ENCODE measurements around the gene SLC1A7.

DNA sequence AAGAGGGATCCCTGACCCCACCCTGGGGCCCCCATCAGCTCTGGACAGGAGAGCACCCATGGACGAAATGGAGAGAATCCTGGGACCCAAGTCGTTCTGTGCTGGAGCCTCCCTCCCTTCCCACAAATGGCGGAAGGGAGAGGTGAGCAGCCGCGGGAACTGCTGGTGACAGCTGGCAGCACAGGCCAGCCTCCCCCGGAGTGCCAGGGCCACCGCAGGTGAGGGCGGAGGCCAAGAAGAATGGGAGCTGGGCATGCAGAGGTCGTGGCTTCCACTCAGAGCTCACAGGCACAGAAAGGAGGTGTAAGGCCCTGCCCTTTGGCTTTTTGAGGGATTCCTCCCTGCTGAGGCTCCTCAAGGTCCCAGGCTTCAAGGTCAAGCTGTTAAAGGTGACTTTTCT, 24.6 kb downstream of the SLC1A7 start:
- TF ChIP-seq, protein P1, sequence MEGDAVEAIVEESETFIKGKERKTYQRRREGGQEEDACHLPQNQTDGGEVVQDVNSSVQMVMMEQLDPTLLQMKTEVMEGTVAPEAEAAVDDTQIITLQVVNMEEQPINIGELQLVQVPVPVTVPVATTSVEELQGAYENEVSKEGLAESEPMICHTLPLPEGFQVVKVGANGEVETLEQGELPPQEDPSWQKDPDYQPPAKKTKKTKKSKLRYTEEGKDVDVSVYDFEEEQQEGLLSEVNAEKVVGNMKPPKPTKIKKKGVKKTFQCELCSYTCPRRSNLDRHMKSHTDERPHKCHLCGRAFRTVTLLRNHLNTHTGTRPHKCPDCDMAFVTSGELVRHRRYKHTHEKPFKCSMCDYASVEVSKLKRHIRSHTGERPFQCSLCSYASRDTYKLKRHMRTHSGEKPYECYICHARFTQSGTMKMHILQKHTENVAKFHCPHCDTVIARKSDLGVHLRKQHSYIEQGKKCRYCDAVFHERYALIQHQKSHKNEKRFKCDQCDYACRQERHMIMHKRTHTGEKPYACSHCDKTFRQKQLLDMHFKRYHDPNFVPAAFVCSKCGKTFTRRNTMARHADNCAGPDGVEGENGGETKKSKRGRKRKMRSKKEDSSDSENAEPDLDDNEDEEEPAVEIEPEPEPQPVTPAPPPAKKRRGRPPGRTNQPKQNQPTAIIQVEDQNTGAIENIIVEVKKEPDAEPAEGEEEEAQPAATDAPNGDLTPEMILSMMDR (conservative IDR thresholded peaks at IDR 0.05; ENCODE audit: low read length), result no peak
- TF ChIP-seq EZH2phosphoT487 (IDR thresholded peaks at IDR 0.05; ENCODE audit: borderline replicate concordance), result no peak
